GM18870 (cell line): ENCODE measurements around the gene CHRNB2.

ENCODE experiments used
- ATAC-seq: cut with Tn5 transposase; IDR thresholded peaks from one replicate; pipeline ENCODE4 v1.9.1; 2021; ENCODE audit warnings: moderate library complexity; ENCODE audit not compliant: unreplicated experiment

The CHRNB2 gene

GRCh38 chr1:154551474-154551873 is 16.1 kb upstream of the CHRNB2 start:
- no peak for ATAC-seq

- ATAC-seq = no peak
Measured at GRCh38 chr1:154552036-154552435, 15.5 kb upstream of the CHRNB2 start.

GRCh38 chr1:154553056-154554030 is 14.2 kb upstream of the CHRNB2 start:
- ATAC-seq = no peak

GRCh38 chr1:154556422-154556821 is 11.2 kb upstream of the CHRNB2 start:
- no peak for ATAC-seq

- no peak for ATAC-seq
Measured at GRCh38 chr1:154557248-154557938, 10.2 kb upstream of the CHRNB2 start.

GRCh38 chr1:154557939-154558719 is 9.4 kb upstream of the CHRNB2 start, which contains the start of gene UBE2Q1:
Gene UBE2Q1 (minus strand): TSS chr1:154558662. CDS start chr1:154558553, 109 bp downstream.
- ATAC-seq = no peak

GRCh38 chr1:154558720-154559465 is 8.7 kb upstream of the CHRNB2 start:
- peak; percentile 71 for ATAC-seq

GRCh38 chr1:154559466-154560044 is 8.0 kb upstream of the CHRNB2 start:
- ATAC-seq = peak; percentile 47

GRCh38 chr1:154565876-154566275 is 1.7 kb upstream of the CHRNB2 start:
- ATAC-seq = no peak

GRCh38 chr1:154568157-154568815 is 708 bp downstream of the CHRNB2 start:
- no peak for ATAC-seq

GRCh38 chr1:154571244-154571963 is 3.8 kb downstream of the CHRNB2 start:
- ATAC-seq = no peak

GRCh38 chr1:154571964-154572288 is 4.3 kb downstream of the CHRNB2 start:
- ATAC-seq = no peak

- no peak for ATAC-seq
Measured at GRCh38 chr1:154572468-154573167, 5.0 kb downstream of the CHRNB2 start.

GRCh38 chr1:154573168-154573510 is 5.6 kb downstream of the CHRNB2 start:
- no peak for ATAC-seq

GRCh38 chr1:154574716-154575115 is 7.1 kb downstream of the CHRNB2 start:
- ATAC-seq = no peak

- ATAC-seq = no peak
Measured at GRCh38 chr1:154575147-154575927, 7.8 kb downstream of the CHRNB2 start.

- ATAC-seq = no peak
Measured at GRCh38 chr1:154575951-154576566, 8.5 kb downstream of the CHRNB2 start.
